ENCODE measurements around the gene RNF135. TPM values are rescaled to one million over a fixed set of nuclear protein-coding genes. Genes with fewer than 3 reads are reported as not detected.

The RNF135 gene, protein sequence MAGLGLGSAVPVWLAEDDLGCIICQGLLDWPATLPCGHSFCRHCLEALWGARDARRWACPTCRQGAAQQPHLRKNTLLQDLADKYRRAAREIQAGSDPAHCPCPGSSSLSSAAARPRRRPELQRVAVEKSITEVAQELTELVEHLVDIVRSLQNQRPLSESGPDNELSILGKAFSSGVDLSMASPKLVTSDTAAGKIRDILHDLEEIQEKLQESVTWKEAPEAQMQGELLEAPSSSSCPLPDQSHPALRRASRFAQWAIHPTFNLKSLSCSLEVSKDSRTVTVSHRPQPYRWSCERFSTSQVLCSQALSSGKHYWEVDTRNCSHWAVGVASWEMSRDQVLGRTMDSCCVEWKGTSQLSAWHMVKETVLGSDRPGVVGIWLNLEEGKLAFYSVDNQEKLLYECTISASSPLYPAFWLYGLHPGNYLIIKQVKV
- total RNA-seq (ENCODE audit: low replicate concordance), result 10.1 and 10.7 TPM in 2 replicates

DNA sequence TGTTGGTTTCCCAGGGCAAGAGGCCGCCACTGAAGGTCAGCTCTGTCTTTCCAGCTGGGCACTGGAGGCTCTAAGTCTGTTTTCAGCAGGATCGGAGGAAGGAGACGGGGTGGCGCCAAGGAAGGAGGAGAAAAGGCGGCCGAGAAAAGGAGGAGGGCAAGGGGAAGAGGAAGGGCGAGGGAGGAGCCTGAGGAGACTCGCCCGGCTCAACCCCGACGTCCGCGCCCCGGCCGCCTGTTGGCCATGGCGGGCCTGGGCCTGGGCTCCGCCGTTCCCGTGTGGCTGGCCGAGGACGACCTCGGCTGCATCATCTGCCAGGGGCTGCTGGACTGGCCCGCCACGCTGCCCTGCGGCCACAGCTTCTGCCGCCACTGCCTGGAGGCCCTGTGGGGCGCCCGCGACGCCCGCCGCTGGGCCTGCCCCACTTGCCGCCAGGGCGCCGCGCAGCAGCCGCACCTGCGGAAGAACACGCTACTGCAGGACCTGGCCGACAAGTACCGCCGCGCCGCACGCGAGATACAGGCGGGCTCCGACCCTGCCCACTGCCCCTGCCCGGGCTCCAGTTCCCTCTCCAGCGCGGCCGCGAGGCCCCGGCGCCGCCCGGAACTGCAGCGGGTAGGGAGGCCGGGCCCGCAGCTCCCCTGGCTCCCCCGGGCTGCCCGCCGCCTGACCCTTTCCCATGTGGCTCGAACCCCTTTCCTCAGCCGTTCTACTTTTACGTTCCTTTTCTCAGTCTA, at the start of gene RNF135:
Gene RNF135 (plus strand): TSS at position 209 of the 737 bp plus-strand sequence. CDS start 35 bp downstream, at position 244.
- peak; percentile 87 for DNase-seq (ENCODE audit: low read depth)
- TF ChIP-seq, protein P1, sequence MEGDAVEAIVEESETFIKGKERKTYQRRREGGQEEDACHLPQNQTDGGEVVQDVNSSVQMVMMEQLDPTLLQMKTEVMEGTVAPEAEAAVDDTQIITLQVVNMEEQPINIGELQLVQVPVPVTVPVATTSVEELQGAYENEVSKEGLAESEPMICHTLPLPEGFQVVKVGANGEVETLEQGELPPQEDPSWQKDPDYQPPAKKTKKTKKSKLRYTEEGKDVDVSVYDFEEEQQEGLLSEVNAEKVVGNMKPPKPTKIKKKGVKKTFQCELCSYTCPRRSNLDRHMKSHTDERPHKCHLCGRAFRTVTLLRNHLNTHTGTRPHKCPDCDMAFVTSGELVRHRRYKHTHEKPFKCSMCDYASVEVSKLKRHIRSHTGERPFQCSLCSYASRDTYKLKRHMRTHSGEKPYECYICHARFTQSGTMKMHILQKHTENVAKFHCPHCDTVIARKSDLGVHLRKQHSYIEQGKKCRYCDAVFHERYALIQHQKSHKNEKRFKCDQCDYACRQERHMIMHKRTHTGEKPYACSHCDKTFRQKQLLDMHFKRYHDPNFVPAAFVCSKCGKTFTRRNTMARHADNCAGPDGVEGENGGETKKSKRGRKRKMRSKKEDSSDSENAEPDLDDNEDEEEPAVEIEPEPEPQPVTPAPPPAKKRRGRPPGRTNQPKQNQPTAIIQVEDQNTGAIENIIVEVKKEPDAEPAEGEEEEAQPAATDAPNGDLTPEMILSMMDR (IDR thresholded peaks at IDR 0.05; ENCODE audit: insufficient read depth, low read length), result peak; percentile 23
- peak within 1 kb of the TSS; percentile 74 for H3K4me3 ChIP-seq (ENCODE audit: low read depth, low read length)

DNA sequence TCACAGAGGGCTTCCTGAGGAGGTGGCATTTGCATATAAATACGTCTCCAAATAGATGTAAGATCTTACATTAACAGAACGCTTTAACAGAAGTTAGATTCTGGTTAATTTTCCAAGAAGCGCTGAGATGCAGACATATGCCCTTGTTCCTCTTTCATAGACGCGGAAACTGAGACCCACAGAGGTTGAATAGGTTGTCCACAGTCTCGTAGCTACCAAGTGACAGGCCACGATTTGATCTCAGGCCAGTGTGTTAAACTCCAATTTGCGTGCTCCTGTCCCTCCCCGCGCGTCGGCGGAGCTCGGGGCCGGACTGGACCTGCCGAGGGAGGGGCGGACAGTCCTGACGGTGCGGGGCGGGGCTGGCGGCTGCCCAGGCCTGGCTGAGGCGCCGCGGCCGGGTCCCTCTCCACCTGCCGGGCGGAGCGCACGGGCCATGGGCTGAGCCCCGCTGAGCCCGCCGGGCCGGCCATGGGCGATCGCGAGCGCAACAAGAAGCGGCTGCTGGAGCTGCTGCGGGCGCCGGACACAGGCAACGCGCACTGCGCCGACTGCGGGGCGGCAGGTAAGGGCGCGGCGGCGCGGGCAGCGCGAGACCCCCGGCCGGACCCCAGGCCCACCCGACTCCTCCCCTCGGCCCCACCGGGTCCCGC, 49.2 kb upstream of the RNF135 start, which contains the start of gene ADAP2:
Gene ADAP2 (plus strand): TSS at position 402 of the 653 bp plus-strand sequence. CDS start 70 bp downstream, at position 472.
- TF ChIP-seq, protein P1 (IDR thresholded peaks at IDR 0.05; ENCODE audit: insufficient read depth, low read length), result no peak
- peak within 1 kb of the TSS; percentile 42 for H3K4me3 ChIP-seq (ENCODE audit: low read depth, low read length)
- no peak for DNase-seq (ENCODE audit: low read depth)

DNA sequence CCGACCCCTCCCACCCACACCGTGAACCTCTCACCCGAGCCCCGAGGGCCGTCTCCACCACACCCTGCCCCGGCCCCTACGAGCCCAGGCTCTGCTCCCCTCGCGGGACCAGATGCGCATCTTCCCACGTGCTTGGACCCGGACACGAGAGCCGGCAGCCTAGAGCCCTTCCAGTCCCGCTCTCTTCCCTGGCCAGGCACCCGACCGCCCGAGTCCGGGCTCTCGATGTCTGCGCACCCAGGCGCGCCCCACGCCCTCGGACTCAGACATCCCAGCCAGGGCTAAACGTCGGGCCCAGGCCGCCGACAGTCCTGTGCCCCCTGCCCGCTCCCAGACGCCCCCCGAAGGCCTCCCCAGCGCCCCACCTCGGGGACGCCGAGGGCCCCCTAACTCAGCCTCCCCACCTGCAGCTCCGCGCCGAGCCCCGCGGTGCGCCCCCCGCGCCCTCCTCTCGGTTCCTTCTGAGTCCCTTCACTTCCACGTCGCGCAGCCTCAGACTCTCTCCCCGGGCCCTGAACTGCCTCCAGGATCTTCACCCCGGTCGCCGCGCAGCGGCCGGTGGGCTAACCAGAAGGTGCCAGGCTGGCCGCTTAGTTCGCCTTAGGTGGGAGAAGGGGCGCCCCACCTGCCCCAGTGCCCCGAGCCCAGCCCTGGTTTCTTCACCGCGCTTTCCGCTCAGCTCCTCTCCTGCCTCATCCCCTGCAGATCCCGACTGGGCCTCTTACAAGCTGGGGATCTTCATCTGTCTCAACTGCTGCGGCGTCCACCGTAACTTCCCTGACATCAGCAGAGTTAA, 48.4 kb upstream of the RNF135 start:
- TF ChIP-seq, protein P1 (IDR thresholded peaks at IDR 0.05; ENCODE audit: insufficient read depth, low read length), result no peak
- peak overlapping the region; percentile 42 for H3K4me3 ChIP-seq (ENCODE audit: low read depth, low read length)
- DNase-seq (ENCODE audit: low read depth), result no peak

DNA sequence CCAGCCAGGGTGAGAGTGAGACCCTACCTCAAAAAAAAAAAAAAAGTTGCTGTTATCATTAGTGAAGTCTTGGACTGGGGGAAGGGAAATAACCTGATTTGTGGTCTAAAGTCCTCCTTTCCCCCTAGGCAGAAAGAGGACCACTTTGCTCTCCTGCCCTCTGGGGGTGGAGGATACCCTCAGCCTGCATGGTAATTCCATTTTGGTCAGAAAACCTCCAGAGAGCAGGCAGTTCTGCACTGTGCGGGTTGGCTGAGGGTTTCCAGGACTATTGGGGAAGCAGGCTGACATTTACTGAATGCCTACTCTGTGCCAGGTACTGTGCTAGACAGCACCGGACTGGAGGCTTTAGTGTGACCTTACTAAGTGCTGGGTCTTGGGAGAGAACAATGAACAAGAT, 46.5 kb upstream of the RNF135 start:
- TF ChIP-seq, protein P1 (IDR thresholded peaks at IDR 0.05; ENCODE audit: insufficient read depth, low read length), result no peak
- DNase-seq (ENCODE audit: low read depth), result no peak
- H3K4me3 ChIP-seq (ENCODE audit: low read depth, low read length), result no peak overlapping the region

DNA sequence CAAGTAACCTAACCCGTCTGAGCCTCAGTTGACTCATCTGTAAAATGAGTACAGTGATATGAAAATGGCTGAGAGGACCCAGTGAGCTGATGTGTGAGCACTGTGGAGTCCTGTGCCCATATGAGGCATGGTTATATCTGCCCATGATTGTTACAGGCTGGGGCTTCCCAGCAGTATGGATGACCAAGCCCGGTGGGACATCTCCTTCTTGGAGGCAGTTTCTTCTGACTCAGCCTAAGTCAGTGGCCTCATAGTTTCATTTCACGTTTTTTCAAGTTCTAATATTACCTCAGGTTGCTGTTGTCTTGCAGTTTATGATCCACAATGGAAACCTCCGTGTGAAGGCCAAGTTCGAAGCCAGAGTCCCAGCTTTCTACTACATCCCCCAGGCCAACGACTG, 44.3 kb upstream of the RNF135 start:
- no peak for DNase-seq (ENCODE audit: low read depth)
- no peak overlapping the region for H3K4me3 ChIP-seq (ENCODE audit: low read depth, low read length)
- TF ChIP-seq, protein P1 (IDR thresholded peaks at IDR 0.05; ENCODE audit: insufficient read depth, low read length), result no peak

DNA sequence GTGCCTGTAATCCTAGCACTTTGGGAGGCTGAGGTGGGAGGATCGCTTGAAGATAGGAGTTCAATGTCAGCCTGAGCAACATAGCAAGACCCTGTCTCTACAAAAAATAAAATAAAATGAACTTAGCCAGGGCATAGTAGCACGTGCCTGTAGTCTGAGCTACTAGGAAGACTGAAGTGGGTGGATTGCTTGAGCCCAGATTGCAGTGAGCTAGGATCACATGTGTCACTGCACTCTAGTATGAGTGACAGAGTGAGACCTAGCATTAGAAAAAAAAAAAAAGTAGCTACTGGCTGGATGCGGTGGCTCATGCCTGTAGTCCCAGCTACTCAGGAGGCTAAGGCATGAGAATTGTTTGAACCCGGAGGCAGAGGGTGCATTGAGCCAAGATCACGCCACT, 43.1 kb upstream of the RNF135 start:
- H3K4me3 ChIP-seq (ENCODE audit: low read depth, low read length), result no peak overlapping the region
- TF ChIP-seq, protein P1 (IDR thresholded peaks at IDR 0.05; ENCODE audit: insufficient read depth, low read length), result no peak
- DNase-seq (ENCODE audit: low read depth), result no peak
